ENCODE results near the gene PTPRM.

PTPRM gene

GRCh38 chr18:8196238-8196637 lies 629.1 kb downstream of the PTPRM start:
- no peaks in the 10 kb centered on the region for H3K4me1 ChIP-seq (ENCODE audit: low read depth, poor library complexity, severe bottlenecking)
- no peaks in the 10 kb centered on the region for H3K79me2 ChIP-seq (ENCODE audit: insufficient read depth, low read depth)
- H2AFZ ChIP-seq (ENCODE audit: low read depth), result no peak overlapping the region
- H4K20me1 ChIP-seq (ENCODE audit: insufficient read depth), result no peaks in the 10 kb centered on the region
- H3K27ac ChIP-seq, result no peak overlapping the region
- H3K4me2 ChIP-seq, result no peak overlapping the region
- H3K27me3 ChIP-seq (ENCODE audit: insufficient read depth, low read depth), result no peaks in the 10 kb centered on the region
- TF ChIP-seq, protein P1, sequence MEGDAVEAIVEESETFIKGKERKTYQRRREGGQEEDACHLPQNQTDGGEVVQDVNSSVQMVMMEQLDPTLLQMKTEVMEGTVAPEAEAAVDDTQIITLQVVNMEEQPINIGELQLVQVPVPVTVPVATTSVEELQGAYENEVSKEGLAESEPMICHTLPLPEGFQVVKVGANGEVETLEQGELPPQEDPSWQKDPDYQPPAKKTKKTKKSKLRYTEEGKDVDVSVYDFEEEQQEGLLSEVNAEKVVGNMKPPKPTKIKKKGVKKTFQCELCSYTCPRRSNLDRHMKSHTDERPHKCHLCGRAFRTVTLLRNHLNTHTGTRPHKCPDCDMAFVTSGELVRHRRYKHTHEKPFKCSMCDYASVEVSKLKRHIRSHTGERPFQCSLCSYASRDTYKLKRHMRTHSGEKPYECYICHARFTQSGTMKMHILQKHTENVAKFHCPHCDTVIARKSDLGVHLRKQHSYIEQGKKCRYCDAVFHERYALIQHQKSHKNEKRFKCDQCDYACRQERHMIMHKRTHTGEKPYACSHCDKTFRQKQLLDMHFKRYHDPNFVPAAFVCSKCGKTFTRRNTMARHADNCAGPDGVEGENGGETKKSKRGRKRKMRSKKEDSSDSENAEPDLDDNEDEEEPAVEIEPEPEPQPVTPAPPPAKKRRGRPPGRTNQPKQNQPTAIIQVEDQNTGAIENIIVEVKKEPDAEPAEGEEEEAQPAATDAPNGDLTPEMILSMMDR (conservative IDR thresholded peaks at IDR 0.05; ENCODE audit: low read depth, low read length), result no peak
- no peaks in the 10 kb centered on the region for H3K36me3 ChIP-seq (ENCODE audit: insufficient read depth)
- no peak overlapping the region for H3K4me3 ChIP-seq (IDR thresholded peaks at IDR 0.05; ENCODE audit: insufficient read depth, low read depth, low read length)
- H3K9ac ChIP-seq, result no peak overlapping the region

DNA sequence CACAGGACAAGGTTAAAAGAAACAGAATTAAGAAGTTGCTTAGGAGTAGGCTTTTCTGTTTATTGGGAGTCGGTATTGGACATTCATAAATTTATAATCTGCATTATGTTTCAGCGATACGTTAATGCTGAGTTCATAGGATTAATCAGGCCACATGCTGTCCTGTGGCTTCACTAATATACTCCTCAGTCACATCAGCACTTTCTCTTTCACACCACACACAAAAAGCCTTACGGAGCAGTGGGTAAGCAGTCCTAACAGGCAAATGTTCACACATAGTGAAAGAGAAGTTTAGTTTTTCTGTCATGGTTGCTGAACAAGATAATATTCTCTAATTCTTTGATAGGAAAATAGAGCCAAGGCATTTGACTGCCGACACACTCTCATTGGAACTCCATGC lies 630.4 kb downstream of the PTPRM start:
- Histone ChIP-seq H3K27me3 (ENCODE audit: insufficient read depth, low read depth) (no peaks in the 10 kb centered on the region), H3K27ac (no peak overlapping the region), H3K79me2 (ENCODE audit: insufficient read depth, low read depth) (no peaks in the 10 kb centered on the region)

DNA sequence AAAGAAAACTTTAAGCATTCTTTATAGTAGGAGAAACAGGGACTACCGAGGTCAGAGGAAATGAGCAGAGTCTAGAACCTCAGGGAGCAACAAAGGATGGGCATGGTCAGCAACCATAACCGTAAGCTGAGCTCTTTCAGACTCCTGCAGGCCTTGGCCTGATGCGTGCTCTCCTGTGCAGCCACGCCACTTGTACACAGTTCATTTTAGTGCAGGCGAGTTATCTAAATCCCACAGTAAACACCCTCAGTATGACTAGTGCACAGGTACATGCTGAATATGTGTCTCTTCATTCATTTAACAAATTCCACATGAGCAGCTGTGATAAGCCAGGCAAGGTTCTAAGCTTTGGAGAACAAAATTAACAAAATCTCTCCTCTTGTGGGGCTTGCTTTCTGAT lies 640.9 kb downstream of the PTPRM start:
- no peak overlapping the region for H3K27ac ChIP-seq
- no peak overlapping the region for H2AFZ ChIP-seq (ENCODE audit: low read depth)
- no peak overlapping the region for H3K9ac ChIP-seq
- H3K4me2 ChIP-seq, result no peak overlapping the region
- H3K36me3 ChIP-seq (ENCODE audit: insufficient read depth), result no peaks in the 10 kb centered on the region
- H3K4me1 ChIP-seq (ENCODE audit: low read depth, poor library complexity, severe bottlenecking), result no peaks in the 10 kb centered on the region
- H3K79me2 ChIP-seq (ENCODE audit: insufficient read depth, low read depth), result no peaks in the 10 kb centered on the region
- no peak overlapping the region for H3K4me3 ChIP-seq (IDR thresholded peaks at IDR 0.05; ENCODE audit: insufficient read depth, low read depth, low read length)
- no peaks in the 10 kb centered on the region for H3K27me3 ChIP-seq (ENCODE audit: insufficient read depth, low read depth)
- TF ChIP-seq, protein P1 (conservative IDR thresholded peaks at IDR 0.05; ENCODE audit: low read depth, low read length), result no peak
- H4K20me1 ChIP-seq (ENCODE audit: insufficient read depth), result no peaks in the 10 kb centered on the region

More for the DNA sequence above, 630.4 kb downstream of the PTPRM start:
- Histone ChIP-seq H2AFZ (ENCODE audit: low read depth) (no peak overlapping the region), H3K36me3 (ENCODE audit: insufficient read depth) (no peaks in the 10 kb centered on the region), H3K9ac (no peak overlapping the region), H4K20me1 (ENCODE audit: insufficient read depth) (no peaks in the 10 kb centered on the region), H3K4me1 (ENCODE audit: low read depth, poor library complexity, severe bottlenecking) (no peaks in the 10 kb centered on the region), H3K4me2 (no peak overlapping the region), H3K4me3 (IDR thresholded peaks at IDR 0.05; ENCODE audit: insufficient read depth, low read depth, low read length) (no peak overlapping the region)
- TF ChIP-seq, protein P1 (conservative IDR thresholded peaks at IDR 0.05; ENCODE audit: low read depth, low read length), result no peak

GRCh38 chr18:8208716-8209115 lies 641.6 kb downstream of the PTPRM start:
- Histone ChIP-seq H3K79me2 (ENCODE audit: insufficient read depth, low read depth) (no peaks in the 10 kb centered on the region), H3K27me3 (ENCODE audit: insufficient read depth, low read depth) (no peaks in the 10 kb centered on the region), H3K9ac (no peak overlapping the region), H4K20me1 (ENCODE audit: insufficient read depth) (no peaks in the 10 kb centered on the region), H2AFZ (ENCODE audit: low read depth) (no peak overlapping the region), H3K4me1 (ENCODE audit: low read depth, poor library complexity, severe bottlenecking) (no peaks in the 10 kb centered on the region), H3K4me2 (no peak overlapping the region), H3K4me3 (IDR thresholded peaks at IDR 0.05; ENCODE audit: insufficient read depth, low read depth, low read length) (no peak overlapping the region), H3K36me3 (ENCODE audit: insufficient read depth) (no peaks in the 10 kb centered on the region), H3K27ac (no peak overlapping the region)
- TF ChIP-seq, protein P1 (conservative IDR thresholded peaks at IDR 0.05; ENCODE audit: low read depth, low read length), result no peak

Data from KMS-11 (cell line).